Lung microvascular endothelial cell (primary cell): Measurements from ENCODE around the gene PLA2G4B. TPM values are rescaled to one million over a fixed set of nuclear protein-coding genes. Genes with fewer than 3 reads are reported as not detected.
A peak's percentile ranks its signal among the peaks of the same experiment; 100 is the strongest.

ENCODE experiments used
- DNase-seq, 2 donors: peaks; one replicate each; pipeline versions ENCODE4 v3.0.0 to v3.0.0-alpha.2; 2010; ENCODE audit warnings: low read depth in 2 of 2
- total RNA-seq: library from RNA; depleted of rRNA; stranded (reverse); fragments of >200 nt; gene quantifications from 2 replicates; pipeline ENCODE4 v1.2.1, GENCODE V29; 2014

The PLA2G4B gene
- total RNA-seq, 1 donor from 2014 or later: 0.20 TPM

GRCh38 chr15:41809121-41809520 is 29.5 kb upstream of the PLA2G4B start:
- peak in 1 of 2 donors; percentile 25 for DNase-seq

GRCh38 chr15:41809526-41810220 is 29.0 kb upstream of the PLA2G4B start:
- peak in 1 of 2 donors; percentile 45 for DNase-seq

GRCh38 chr15:41810651-41811431 is 27.8 kb upstream of the PLA2G4B start:
- no peak for DNase-seq

GRCh38 chr15:41811432-41812195 is 27.0 kb upstream of the PLA2G4B start:
- DNase-seq: peak; percentile 88 to 90

GRCh38 chr15:41812820-41813375 is 25.7 kb upstream of the PLA2G4B start:
- DNase-seq: no peak

GRCh38 chr15:41813426-41813825 is 25.2 kb upstream of the PLA2G4B start:
- no peak for DNase-seq

GRCh38 chr15:41814534-41814933 is 24.1 kb upstream of the PLA2G4B start:
- DNase-seq: no peak

- DNase-seq: no peak
Measured at GRCh38 chr15:41816788-41817187, 21.9 kb upstream of the PLA2G4B start.

GRCh38 chr15:41817327-41817726 is 21.3 kb upstream of the PLA2G4B start:
- no peak for DNase-seq

- DNase-seq: no peak
Measured at GRCh38 chr15:41817781-41818180, 20.9 kb upstream of the PLA2G4B start.

- no peak for DNase-seq
Measured at GRCh38 chr15:41819455-41820050, 19.1 kb upstream of the PLA2G4B start.

- DNase-seq: no peak
Measured at GRCh38 chr15:41820791-41821423, 17.7 kb upstream of the PLA2G4B start.

- no peak for DNase-seq
Measured at GRCh38 chr15:41821831-41822230, 16.8 kb upstream of the PLA2G4B start.

- no peak for DNase-seq
Measured at GRCh38 chr15:41822471-41822870, 16.2 kb upstream of the PLA2G4B start.

- no peak for DNase-seq
Measured at GRCh38 chr15:41822957-41823356, 15.7 kb upstream of the PLA2G4B start.

GRCh38 chr15:41823502-41823901 is 15.1 kb upstream of the PLA2G4B start:
- DNase-seq: no peak

- no peak for DNase-seq
Measured at GRCh38 chr15:41824062-41824745, 14.4 kb upstream of the PLA2G4B start.

GRCh38 chr15:41825145-41825544 is 13.5 kb upstream of the PLA2G4B start:
- DNase-seq: no peak

GRCh38 chr15:41825572-41826535 is 12.8 kb upstream of the PLA2G4B start:
- no peak for DNase-seq
